GM19099 (cell line): ENCODE measurements around the gene PDPK1.

ENCODE experiments used
- POLR2A ChIP-seq: IDR thresholded peaks from 3 replicates; pipeline ENCODE4 v1.6.1; 2011; ENCODE audit warnings: low read depth; ENCODE audit not compliant: insufficient read length; ENCODE audit errors: extremely low read depth

Gene PDPK1

GRCh38 chr16:2500430-2500917, 37.3 kb upstream of the PDPK1 start:
- no peak for TF ChIP-seq POLR2A

GRCh38 chr16:2500918-2501750, 36.7 kb upstream of the PDPK1 start:
- no peak for TF ChIP-seq POLR2A

- no peak for TF ChIP-seq POLR2A
Observed at GRCh38 chr16:2501946-2502895, 35.6 kb upstream of the PDPK1 start.

GRCh38 chr16:2505695-2506094, 32.1 kb upstream of the PDPK1 start:
- no peak for TF ChIP-seq POLR2A

GRCh38 chr16:2507052-2507659, 30.7 kb upstream of the PDPK1 start:
- TF ChIP-seq POLR2A = peak; percentile 31

- no peak for TF ChIP-seq POLR2A
Observed at GRCh38 chr16:2507665-2508064, 30.2 kb upstream of the PDPK1 start.

- TF ChIP-seq POLR2A = no peak
Observed at GRCh38 chr16:2508722-2509400, 29.0 kb upstream of the PDPK1 start.

- no peak for TF ChIP-seq POLR2A
Observed at GRCh38 chr16:2511128-2511800, 26.6 kb upstream of the PDPK1 start.

GRCh38 chr16:2511996-2512734, 25.7 kb upstream of the PDPK1 start:
- no peak for TF ChIP-seq POLR2A

- TF ChIP-seq POLR2A = no peak
Observed at GRCh38 chr16:2512735-2513404, 25.0 kb upstream of the PDPK1 start.

GRCh38 chr16:2513405-2514332, 24.2 kb upstream of the PDPK1 start, which contains the start of gene ATP6V0C:
ATP6V0C (plus strand) TSS chr16:2513952; CDS start chr16:2514104, 152 bp downstream.
- TF ChIP-seq POLR2A = peak; percentile 94
